ENCODE measurements around the gene PSMG4. TPM values are rescaled to one million over a fixed set of nuclear protein-coding genes. Genes with fewer than 3 reads are reported as not detected.

Gene PSMG4
- total and polyA plus RNA-seq, 9 of the 15 experiments (the other 6 are each of a cell fraction or from before 2014, with no cell fraction given): 12.9 to 185 (median 52.0) TPM

DNA sequence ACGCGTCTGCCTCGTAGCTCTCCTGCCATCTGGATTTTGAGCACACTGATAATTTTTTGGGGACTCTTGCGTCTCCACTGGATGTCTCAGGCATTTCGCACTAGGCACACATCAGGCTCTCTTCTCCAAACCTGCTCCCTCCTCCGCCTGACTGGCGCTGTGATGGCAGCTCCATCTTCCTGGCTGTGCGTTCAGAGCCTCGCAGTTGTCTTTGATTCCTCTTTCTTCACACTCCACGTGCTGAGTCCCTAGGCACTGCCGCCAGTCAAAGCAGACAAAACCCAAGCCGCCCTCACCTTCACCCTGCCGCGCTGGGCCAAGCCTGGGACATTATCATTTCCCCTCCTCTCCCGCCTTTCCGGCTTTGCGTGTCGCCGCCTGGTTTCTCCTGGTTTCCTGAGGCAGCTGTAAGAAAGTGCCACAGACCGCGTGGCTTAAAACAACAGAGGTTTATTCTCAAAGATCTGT, 778 bp downstream of the PSMG4 start (continued):
- TF ChIP-seq HDAC1 (IDR thresholded peaks at IDR 0.05) (peak in 1 of 2 experiments; percentile 90; a peak in 2 of 4 replicates), ETV1 (tag; conservative IDR thresholded peaks at IDR 0.05; ENCODE audit: low read depth) (peak; percentile 55), ZNF696 (CRISPR knock-in tag; conservative IDR thresholded peaks at IDR 0.05) (no peak), ZNF263 (CRISPR knock-in tag; IDR thresholded peaks at IDR 0.05; ENCODE audit: borderline replicate concordance) (0 out of 2 replicates have a peak, but pooled peaks have one; percentile 47), FOXK2 (conservative IDR thresholded peaks at IDR 0.05 in 1 of 2, IDR thresholded peaks at IDR 0.05 in 1 of 2; ENCODE audit: low read depth in 2 of 2) (peak in 1 of 2 experiments; percentile 37; a peak in 3 of 4 replicates)
- TF ChIP-seq, protein P1, sequence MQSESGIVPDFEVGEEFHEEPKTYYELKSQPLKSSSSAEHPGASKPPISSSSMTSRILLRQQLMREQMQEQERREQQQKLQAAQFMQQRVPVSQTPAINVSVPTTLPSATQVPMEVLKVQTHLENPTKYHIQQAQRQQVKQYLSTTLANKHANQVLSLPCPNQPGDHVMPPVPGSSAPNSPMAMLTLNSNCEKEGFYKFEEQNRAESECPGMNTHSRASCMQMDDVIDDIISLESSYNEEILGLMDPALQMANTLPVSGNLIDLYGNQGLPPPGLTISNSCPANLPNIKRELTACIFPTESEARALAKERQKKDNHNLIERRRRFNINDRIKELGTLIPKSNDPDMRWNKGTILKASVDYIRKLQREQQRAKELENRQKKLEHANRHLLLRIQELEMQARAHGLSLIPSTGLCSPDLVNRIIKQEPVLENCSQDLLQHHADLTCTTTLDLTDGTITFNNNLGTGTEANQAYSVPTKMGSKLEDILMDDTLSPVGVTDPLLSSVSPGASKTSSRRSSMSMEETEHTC (IDR thresholded peaks at IDR 0.05): no peak
- TF ChIP-seq, protein P2, sequence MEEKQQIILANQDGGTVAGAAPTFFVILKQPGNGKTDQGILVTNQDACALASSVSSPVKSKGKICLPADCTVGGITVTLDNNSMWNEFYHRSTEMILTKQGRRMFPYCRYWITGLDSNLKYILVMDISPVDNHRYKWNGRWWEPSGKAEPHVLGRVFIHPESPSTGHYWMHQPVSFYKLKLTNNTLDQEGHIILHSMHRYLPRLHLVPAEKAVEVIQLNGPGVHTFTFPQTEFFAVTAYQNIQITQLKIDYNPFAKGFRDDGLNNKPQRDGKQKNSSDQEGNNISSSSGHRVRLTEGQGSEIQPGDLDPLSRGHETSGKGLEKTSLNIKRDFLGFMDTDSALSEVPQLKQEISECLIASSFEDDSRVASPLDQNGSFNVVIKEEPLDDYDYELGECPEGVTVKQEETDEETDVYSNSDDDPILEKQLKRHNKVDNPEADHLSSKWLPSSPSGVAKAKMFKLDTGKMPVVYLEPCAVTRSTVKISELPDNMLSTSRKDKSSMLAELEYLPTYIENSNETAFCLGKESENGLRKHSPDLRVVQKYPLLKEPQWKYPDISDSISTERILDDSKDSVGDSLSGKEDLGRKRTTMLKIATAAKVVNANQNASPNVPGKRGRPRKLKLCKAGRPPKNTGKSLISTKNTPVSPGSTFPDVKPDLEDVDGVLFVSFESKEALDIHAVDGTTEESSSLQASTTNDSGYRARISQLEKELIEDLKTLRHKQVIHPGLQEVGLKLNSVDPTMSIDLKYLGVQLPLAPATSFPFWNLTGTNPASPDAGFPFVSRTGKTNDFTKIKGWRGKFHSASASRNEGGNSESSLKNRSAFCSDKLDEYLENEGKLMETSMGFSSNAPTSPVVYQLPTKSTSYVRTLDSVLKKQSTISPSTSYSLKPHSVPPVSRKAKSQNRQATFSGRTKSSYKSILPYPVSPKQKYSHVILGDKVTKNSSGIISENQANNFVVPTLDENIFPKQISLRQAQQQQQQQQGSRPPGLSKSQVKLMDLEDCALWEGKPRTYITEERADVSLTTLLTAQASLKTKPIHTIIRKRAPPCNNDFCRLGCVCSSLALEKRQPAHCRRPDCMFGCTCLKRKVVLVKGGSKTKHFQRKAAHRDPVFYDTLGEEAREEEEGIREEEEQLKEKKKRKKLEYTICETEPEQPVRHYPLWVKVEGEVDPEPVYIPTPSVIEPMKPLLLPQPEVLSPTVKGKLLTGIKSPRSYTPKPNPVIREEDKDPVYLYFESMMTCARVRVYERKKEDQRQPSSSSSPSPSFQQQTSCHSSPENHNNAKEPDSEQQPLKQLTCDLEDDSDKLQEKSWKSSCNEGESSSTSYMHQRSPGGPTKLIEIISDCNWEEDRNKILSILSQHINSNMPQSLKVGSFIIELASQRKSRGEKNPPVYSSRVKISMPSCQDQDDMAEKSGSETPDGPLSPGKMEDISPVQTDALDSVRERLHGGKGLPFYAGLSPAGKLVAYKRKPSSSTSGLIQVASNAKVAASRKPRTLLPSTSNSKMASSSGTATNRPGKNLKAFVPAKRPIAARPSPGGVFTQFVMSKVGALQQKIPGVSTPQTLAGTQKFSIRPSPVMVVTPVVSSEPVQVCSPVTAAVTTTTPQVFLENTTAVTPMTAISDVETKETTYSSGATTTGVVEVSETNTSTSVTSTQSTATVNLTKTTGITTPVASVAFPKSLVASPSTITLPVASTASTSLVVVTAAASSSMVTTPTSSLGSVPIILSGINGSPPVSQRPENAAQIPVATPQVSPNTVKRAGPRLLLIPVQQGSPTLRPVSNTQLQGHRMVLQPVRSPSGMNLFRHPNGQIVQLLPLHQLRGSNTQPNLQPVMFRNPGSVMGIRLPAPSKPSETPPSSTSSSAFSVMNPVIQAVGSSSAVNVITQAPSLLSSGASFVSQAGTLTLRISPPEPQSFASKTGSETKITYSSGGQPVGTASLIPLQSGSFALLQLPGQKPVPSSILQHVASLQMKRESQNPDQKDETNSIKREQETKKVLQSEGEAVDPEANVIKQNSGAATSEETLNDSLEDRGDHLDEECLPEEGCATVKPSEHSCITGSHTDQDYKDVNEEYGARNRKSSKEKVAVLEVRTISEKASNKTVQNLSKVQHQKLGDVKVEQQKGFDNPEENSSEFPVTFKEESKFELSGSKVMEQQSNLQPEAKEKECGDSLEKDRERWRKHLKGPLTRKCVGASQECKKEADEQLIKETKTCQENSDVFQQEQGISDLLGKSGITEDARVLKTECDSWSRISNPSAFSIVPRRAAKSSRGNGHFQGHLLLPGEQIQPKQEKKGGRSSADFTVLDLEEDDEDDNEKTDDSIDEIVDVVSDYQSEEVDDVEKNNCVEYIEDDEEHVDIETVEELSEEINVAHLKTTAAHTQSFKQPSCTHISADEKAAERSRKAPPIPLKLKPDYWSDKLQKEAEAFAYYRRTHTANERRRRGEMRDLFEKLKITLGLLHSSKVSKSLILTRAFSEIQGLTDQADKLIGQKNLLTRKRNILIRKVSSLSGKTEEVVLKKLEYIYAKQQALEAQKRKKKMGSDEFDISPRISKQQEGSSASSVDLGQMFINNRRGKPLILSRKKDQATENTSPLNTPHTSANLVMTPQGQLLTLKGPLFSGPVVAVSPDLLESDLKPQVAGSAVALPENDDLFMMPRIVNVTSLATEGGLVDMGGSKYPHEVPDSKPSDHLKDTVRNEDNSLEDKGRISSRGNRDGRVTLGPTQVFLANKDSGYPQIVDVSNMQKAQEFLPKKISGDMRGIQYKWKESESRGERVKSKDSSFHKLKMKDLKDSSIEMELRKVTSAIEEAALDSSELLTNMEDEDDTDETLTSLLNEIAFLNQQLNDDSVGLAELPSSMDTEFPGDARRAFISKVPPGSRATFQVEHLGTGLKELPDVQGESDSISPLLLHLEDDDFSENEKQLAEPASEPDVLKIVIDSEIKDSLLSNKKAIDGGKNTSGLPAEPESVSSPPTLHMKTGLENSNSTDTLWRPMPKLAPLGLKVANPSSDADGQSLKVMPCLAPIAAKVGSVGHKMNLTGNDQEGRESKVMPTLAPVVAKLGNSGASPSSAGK (IDR thresholded peaks at IDR 0.05): peak; percentile 74
- TF ChIP-seq, protein P3, sequence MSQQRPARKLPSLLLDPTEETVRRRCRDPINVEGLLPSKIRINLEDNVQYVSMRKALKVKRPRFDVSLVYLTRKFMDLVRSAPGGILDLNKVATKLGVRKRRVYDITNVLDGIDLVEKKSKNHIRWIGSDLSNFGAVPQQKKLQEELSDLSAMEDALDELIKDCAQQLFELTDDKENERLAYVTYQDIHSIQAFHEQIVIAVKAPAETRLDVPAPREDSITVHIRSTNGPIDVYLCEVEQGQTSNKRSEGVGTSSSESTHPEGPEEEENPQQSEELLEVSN (IDR thresholded peaks at IDR 0.05; ENCODE audit: borderline replicate concordance in 1 of 2, extremely low read depth in 1 of 2, insufficient read depth in 1 of 2, insufficient read length in 1 of 2, low read depth in 1 of 2, low read length in 1 of 2, poor library complexity in 1 of 2, severe bottlenecking in 1 of 2): peak; percentile 55 to 69
- TF ChIP-seq, protein P4, sequence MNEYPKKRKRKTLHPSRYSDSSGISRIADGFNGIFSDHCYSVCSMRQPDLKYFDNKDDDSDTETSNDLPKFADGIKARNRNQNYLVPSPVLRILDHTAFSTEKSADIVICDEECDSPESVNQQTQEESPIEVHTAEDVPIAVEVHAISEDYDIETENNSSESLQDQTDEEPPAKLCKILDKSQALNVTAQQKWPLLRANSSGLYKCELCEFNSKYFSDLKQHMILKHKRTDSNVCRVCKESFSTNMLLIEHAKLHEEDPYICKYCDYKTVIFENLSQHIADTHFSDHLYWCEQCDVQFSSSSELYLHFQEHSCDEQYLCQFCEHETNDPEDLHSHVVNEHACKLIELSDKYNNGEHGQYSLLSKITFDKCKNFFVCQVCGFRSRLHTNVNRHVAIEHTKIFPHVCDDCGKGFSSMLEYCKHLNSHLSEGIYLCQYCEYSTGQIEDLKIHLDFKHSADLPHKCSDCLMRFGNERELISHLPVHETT (CRISPR knock-in tag; conservative IDR thresholded peaks at IDR 0.05 in 1 of 2, IDR thresholded peaks at IDR 0.05 in 1 of 2): 0 out of 4 replicates have a peak, but pooled peaks of 1 of the 2 experiments have one; percentile 50
